HuH-7.5 (cell line): Measurements from ENCODE around the gene ACSL5.
"Not testable (repeated sequence)": the region's sequence is repeated elsewhere in the genome, so short reads cannot be mapped to it uniquely, and the experiment has no call there.

Experiments
- DNase-seq: peaks from one replicate; pipeline ENCODE4 v3.0.0; 2011; ENCODE audit warnings: low spot score

The ACSL5 gene

DNA sequence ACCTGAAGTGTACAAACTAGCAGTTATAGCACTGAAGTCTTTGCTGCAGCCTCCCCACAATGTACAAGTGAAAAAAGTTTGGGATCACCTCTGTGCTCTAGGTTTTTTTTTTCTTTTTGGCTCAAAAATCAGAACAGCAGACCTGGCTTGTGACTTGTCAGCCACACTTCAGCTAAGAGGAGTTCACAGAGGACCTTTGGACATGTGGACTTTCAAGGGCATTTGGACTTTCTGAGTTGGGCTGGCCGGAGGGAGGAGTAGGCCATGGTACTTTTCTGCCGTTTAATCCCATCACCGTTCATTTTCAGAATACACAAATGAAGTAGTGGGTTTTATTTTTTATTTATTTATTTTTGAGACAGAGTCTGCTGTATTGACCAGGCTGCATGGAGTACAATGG, 21.9 kb upstream of the ACSL5 start:
- no peak for DNase-seq

DNA sequence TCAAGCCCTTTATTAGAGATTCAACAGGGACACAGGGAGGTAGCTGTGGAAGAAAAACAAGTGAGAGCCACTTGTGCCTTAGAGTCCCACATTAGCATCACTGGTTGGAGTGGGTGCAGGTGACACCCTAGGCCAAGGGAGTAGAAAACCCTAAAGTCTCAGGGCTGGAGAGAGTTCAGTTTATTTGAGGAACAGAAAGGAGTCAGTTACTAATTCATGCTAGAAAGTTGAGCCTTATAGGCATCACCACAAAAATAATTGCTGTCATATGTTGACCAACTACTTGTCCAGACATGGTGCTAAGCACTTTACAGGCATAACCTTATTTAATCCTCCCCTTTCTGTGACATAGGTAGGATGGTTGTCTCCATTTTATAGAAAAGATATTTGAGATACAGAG, 20.9 kb upstream of the ACSL5 start:
- no peak for DNase-seq

DNA sequence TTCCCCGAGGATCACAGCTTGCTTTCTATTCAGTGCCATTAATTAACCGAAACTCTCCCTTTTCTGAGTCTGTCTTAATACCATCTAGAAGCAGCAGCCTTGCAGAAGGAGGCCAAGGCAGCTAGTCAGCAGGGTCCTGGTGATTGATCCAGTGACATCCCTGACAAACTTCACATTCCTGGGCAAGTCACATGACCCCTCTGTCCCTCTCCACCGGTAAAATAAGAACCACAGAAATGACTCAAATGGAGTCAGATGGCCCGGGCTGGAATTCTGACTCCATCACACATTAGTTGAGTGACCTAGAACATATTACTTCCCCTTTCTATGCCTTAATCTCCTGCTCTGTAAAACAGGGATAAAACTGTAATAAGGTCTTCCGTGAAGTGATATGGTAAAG, 17.2 kb upstream of the ACSL5 start:
- no peak for DNase-seq

DNA sequence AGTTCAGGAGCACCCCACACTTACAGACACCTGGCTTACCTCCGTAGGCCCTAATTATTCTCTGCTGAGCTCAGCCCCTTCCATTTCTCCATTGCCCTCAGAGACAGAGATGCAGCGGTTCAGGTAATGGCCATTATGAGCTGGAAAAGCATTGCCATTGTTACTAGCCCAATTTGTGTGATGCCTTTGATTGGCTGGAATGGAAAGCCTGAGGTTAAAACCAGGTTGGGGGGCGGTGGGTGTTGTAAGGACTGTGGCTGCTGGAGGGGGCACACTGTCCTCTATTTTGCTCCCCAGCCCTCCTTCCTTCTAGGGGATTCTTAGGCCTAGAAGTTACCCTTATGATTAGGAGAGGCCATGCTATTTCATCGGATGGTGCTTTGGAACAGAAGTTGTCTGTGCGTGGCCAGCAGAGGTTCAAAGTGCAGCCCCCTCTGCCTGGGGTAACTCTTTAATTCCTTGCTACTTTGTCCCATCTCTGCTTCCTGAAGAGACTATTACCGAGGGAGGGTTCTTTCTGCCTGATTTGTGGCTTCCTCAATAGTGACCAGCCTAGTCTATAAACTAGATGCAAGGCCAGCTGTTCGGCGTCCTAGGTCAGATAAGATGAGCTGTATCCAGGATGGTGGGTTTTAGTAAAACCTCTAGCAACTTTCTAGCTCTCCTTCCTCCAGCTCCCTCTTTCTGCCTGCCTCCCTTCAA, 14.2 kb upstream of the ACSL5 start:
- no peak for DNase-seq

DNA sequence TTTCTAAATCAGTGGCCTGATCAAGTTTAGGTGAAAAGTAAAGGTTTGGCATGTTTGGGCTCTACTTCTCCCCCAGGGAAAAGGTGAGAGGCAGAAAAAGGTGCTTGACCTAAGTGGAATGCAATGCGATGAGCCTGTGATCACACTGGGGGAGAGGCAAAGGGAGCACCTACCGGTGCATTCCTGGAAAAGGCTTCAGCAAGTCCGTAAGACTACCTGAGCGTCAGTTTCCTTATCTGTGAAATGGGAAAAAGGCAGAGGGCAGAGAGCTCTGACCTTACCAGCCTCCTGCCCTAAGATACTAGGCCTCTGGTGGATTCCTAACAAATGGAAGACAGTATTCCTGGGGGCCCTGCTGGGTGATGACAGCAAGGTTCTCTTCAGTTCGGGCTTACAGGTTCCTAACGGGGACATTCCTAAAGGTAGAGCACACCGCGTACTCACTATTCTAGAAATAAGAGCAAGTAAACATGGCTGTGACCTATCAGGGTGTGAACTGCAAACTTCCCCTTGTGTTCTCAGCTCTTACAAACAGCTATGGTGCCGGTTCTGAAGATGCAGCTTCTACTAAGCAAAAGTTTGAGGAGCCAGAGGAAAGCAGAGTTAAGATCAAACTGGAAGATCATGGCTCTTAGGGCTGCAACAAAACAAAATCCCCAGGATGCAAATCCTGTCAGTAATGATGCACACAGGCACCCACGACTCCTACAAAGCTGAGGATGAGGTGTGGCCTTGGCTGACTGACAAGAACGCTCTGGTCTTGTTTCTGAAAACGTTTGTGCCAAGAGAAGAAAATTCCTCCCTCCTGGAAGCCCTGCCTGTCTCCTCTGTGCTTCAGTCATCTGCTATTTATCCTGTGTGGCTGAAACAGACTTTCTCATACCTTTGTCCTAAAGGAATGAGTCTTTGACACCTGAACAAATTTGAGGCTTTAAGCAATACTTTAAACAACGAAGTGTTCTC, 13.3 kb upstream of the ACSL5 start:
- DNase-seq = no peak

DNA sequence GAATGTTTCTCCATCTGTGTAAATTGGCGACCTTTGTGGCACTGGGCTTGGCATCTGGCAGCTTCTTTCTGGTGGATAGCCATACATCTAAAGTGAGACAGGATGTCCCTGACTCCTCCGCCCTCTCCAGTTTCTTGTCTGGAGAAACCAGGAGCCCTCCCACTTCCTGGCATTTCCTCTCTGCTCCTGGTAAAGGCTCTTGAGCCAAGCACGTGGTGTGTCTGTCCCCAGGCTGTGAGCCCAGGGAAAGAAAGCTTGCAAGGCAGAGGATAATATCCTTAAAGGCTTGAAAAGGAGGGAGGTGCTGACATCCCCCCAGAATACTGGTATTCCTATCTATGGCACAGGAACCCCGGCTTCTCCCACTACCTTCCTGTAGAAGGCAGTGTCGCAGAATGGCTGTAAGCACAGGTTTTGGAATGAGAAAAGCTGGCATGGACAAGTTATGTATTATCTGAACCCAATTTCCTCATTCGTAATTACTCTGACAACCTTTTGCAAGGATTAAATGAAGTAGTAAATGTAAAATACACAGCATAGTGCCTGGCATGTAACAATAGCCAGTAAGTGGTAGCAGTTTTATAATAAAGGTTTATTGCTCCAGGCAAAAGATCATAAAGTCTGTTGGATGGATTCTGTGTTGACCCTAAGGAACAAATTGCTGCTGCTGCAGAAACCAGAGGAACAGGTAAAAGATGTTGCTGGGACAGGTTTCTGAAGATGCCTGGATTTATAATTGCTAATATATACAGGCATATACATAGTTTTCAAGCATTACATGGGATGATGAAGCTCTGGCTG, 11.8 kb upstream of the ACSL5 start:
- no peak for DNase-seq

DNA sequence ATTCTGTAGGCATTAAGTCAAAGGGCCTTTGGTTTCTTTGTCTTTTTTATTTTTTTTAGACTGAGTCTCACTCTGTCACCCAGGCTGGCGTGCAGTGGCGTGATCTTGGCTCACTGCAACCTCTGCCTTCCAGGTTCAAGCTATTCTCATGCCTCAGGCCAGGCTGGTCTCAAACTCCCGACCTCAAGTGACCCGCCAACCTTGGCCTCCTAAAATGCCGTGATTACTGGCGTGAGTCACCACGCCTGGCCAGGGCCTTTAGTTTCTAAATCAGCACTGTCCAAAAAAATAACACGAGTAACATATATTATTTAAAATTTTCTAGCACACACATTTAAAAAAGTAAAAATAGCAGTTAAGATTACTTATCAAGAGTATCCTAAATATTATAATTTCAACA, 11.1 kb upstream of the ACSL5 start:
- no peak for DNase-seq

DNA sequence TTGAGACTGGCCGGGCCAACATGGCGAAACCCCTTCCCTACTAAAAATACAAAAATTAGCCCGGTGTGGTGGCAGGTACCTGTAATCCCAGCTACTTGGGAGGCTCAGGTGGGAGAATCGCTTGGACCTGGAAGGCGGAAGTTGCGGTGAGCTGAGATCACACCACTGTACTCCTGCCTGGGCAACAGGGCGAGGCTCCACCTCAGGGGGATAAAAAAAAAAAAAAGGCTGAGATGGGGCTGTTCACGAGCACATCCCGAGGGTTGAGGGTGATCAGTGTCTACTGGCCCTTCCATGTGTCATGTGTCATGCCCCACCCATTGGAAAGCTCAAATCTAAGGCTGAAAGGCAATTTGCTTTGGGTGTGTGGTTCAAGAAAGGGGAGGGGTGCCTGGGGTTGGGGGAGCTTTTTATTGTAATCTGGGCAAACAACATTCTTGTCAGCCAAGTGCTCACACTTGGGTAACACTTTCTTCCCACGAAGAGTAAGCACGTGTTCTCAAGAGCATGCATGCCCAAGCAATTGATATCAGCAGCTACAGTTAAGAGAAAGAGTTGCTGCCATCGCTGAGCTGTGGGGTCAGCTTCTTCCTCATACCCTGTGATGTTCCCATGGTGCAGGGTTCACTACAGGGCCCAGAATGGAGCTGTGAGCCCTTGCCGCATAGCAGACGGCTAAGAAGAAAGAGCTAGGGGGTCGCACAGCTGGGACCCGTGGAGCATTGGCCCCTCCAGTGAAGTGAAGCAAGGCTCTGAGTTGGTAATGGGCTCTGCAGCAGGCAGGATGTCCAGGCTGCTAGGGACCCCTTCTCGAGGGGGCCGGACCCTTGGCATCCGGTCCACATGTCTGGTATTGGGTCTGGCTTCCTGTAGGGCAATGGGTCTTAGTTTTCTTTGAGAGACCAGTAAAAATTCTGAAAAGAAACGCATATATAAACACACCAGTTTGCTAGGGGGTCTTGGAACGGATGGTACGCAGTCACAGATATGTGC, 9.9 kb upstream of the ACSL5 start:
- no peak for DNase-seq

DNA sequence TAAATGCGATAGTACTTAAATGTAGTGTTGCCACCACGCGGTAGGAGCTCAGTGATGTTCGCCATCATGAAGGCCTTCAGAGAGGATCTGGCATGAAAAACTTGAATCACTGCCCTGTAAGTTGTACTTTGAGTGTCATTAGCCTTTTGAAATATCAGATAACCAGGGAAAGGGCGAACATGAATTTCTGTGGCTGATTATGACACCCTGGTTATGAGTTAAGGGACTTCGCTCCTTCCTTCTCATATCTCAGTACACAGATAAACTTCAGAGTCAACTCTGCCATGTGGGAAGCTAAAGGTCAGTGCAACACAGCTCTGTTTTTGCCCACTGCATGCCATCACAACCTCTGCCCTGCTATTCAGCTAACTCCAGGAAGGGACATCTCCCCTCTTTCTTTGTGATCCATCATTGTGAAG, 8.9 kb upstream of the ACSL5 start:
- DNase-seq = no peak

DNA sequence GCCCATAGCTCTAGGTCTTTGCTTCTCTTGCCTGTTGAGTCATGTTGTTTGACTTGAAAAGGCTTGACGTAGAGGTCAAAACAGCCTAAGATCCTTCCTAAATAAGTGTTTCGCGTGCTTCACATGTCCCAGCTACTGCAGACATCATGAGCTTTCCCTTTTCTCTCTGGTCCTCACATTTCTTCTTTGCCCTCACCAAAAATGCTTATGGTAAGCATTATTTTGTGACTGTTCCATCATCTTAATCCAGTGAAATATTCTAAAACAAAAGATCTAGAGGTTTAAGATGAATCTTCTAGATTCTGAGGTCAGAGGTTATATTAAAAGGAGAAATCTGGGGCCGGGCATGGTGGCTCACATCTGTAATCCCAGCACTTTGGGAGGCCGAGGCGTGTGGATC, 8.5 kb upstream of the ACSL5 start:
- no peak for DNase-seq

DNA sequence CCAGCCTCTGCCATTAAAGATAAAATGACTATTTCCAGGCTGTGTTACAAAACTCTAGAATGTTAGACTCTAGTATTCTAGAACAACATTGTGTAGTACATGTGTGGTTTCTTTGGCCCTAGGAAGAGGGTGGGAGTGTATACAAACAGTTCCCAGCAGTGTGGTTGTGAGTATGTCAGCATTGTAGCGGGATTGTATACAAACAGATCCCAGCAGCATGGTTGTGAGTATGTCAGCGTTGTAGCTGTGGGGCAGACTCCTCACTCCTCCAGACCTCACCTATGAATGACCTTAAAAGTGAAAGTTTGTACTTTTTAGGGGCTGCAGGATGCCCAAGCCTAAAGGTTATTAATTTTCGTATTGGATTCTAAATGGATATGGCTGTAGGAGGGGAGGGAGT, 6.9 kb upstream of the ACSL5 start:
- DNase-seq = no peak

DNA sequence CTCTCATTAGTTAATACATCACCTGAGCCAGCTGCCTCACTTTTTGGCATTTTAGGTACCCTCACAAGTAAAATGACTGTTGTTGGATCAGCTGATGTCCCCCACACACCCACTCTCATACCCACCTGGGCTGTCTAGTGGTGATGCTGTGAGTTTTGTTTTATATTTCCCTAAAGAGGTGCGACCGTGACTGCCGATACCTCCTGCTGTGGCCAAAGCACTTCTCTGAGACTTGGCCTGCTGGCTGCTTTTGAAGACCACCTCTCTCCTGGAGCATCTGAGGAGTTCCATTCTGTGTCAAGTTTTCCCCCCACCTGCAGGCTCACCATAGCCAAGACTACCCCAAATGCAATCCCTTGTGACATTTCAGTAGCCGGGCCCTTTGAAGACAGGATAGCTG, 6.4 kb upstream of the ACSL5 start:
- no peak for DNase-seq

DNA sequence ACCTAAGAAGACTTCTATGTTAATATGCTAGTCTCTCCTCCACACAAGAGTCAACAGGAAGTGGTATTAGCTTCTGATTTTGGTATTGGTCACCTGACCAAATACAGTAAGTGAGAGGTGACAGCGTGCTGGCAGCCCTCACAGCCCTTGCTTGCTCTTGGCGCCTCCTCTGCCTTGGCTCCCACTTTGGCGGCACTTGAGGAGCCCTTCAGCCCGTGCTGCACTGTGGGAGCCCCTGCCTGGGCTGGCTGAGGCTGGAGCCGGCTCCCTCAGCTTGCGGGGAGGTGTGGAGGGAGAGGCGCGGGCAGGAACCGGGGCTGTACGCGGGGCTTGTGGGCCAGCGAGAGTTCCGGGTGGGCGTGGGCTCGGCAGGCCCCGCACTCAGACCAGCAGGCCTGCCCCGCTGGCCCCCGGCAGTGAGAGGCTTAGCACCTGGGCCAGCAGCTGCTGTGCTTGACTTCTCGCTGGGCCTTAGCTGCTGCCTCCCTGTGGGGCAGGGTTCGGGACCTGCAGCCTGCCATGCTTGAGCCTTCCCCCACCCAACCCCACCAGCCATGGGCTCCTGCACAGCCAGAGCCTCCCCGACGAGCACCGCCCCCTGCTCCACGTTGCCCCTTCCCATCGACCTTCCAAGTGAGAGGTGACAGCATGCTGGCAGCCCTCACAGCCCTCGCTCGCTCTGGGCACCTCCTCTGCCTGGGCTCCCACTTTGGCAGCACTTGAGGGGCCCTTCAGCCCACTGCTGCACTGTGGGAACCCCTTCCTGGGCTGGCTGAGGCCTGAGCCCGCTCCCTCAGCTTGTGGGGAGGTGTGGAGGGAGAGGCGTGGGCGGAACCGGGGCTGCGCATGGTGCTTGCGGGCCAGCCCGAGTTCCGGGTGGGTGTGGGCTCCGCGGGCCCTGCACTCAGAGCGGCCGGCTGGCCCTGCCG, 4.2 kb upstream of the ACSL5 start:
- DNase-seq = no peak

DNA sequence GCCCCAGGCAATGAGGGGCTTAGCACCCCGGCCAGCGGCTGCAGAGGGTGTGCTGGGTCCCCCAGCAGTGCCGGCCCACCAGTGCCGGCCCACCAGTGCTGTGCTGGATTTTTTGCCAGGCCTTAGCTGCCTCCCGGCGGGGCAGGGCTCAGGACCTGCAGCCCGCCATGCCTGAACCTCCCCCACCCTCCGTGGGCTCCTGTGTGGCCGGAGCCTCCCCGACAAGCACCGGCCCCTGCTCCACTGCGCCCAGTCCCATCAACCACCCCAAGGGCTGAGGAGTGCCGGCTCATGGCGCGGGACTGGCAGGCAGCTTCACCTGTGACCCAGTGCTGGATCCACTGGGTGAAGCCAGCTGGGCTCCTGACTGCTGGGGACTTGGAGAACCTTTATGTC, 3.5 kb upstream of the ACSL5 start:
- DNase-seq = no peak

DNA sequence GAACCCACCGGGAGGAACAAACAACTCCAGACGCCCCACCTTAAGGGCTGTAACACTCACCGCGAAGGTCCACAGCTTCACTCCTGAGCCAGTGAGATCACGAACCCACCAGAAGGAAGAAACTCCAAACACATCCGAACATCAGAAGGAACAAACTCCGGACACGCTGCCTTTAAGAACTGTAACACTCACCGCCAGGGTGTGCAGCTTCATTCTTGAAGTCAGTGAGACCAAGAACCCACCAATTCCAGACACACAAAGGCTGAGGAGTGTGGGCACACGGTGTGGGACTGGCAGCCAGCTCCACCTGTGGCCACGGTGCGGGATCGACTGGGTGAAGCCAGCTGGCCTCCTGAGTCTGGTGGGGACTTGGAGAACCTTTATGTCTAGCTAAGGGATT, 2.6 kb upstream of the ACSL5 start:
- not testable (repeated sequence) for DNase-seq

DNA sequence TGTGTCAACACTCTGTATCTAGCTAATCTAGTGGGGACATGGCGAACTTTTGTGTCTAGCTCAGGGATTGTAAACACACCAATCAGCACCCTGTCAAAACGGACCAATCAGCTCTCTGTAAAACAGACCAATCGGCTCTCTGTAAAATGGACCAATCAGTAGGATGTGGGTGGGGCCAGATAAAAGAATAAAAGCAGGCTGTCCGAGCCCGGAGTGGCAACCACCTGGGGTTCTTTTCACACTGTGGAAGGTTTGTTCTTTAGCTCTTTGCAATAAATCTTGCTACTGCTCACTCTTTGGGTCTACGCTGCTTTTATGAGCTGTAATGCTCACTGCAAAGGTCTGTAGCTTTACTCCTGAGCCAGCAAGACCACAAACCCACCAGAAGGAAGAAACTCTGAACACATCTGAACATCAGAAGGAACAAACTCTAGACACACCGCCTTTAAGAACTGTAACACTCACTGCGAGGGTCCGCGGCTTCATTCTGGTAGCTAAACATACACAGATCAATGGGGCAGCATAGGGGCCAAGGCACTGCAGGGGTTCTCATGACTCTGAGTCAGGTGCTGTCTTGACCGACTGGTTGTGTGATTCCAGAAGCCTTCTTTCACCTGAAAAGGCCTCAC, 1.6 kb upstream of the ACSL5 start:
- not testable (repeated sequence) for DNase-seq

DNA sequence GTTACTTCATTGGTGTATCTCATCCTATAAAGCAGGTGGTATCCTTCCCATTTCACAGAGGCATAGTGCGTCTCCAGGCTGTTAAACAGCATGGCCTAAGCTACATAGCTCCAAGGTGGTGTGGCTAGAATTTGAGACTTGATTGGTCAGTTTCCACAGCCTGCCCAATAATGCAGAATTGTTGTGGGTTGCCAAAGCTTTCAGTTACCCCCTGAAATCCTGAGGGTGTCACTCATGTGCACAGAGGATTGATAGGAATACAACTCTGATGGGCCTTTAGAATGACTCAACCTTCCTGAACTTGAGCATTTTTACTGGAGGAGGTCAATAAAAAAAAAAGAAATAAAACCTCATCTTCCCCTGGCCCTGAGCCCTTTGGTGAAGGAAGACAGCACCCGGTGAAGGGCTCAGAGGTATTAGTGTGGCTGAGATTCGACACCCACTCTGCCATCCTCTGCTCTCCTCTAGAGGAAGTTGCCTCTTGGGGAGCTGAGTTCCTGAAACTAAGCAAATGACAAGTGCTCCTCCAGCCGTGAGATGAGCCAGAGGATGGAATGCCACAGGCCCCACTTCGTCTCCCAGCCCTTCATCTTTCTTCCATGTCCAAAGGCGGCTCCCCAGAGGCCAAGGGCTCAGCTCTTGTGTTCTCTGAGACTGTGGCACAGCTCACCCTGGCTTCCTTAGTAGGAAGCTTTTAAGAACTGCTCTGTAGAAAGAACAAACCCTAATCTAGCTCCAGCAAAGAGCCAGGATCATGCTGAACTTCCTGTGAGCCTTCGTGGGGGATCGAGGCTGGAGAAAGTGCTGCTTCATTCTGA, 1.0 kb downstream of the ACSL5 start:
- no peak for DNase-seq

DNA sequence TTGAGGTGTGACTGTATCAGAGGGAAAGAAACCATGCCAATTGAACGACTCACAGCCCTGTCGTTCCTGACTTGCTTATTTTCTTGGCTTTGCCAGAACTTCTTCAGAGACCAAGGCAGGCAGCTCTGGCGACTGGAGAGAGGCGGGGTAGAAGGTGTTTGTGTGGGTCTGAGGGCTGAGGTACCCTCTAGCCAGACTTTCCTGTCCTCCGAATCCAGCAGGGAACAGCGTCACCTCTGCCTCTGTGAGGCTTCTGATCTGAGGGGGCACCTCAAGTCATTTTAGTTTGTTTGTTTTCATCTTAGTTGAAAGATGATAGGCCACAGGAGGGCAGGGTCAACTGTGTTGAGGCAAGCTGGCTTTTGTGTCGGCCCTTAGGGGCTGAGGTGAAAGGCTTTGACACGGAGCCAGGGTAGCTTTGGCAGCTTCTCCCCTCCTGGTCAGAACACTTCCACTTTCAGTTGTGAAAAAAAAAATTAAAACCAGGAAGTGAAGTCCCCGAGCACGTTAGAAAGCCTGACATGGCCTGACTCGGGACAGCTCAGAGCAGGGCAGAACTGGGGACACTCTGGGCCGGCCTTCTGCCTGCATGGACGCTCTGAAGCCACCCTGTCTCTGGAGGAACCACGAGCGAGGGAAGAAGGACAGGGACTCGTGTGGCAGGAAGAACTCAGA, 1.9 kb downstream of the ACSL5 start:
- DNase-seq = no peak
